Hepatocyte (in vitro differentiated cells): ENCODE measurements around the gene BCL2. TPM values are rescaled to one million over a fixed set of nuclear protein-coding genes. Genes with fewer than 3 reads are reported as not detected.

Experiments used
- DNase-seq: peaks from one replicate; pipeline ENCODE4 v3.0.0-alpha.2; 2016; ENCODE audit warnings: low spot score
- H2AFZ ChIP-seq: fragments of 200-600 bp; sonication (generic); 2 replicates; pipeline ENCODE4 v1.6.0; 2016; ENCODE audit warnings: antibody characterized with exemption, mild to moderate bottlenecking
- H3K27ac ChIP-seq: fragments of 200-600 bp; sonication (generic); 2 replicates; pipeline ENCODE4 v1.5.1; 2016; ENCODE audit warnings: mild to moderate bottlenecking
- H3K27me3 ChIP-seq: fragments of 200-600 bp; sonication (generic); 2 replicates; pipeline ENCODE4 v1.6.1; 2016
- H3K36me3 ChIP-seq: fragments of 200-600 bp; sonication (generic); replicated peaks from 2 replicates; pipeline ENCODE4 v1.5.1; 2016; ENCODE audit warnings: low read depth; ENCODE audit not compliant: insufficient read depth
- H3K4me1 ChIP-seq: fragments of 200-600 bp; sonication (generic); 2 replicates; pipeline ENCODE4 v1.5.1; 2016; ENCODE audit warnings: mild to moderate bottlenecking, moderate library complexity; ENCODE audit not compliant: insufficient read depth
- H3K4me2 ChIP-seq: fragments of 200-600 bp; sonication (generic); 2 replicates; pipeline ENCODE4 v1.6.0; 2016
- H3K4me3 ChIP-seq: fragments of 200-600 bp; sonication (generic); 2 replicates; pipeline ENCODE4 v1.5.1; 2016; ENCODE audit warnings: mild to moderate bottlenecking
- H3K79me2 ChIP-seq: fragments of 200-600 bp; sonication (generic); 2 replicates; pipeline ENCODE4 v1.6.0; 2017; ENCODE audit warnings: mild to moderate bottlenecking
- H3K9me2 ChIP-seq: fragments of 200-600 bp; sonication (generic); replicated peaks from 2 replicates; pipeline ENCODE4 v1.6.0; 2017; ENCODE audit warnings: mild to moderate bottlenecking; ENCODE audit not compliant: insufficient read depth
- H3K9me3 ChIP-seq: fragments of 200-600 bp; sonication (generic); 2 replicates; pipeline ENCODE4 v1.5.1; 2016; ENCODE audit warnings: low read depth, mild to moderate bottlenecking
- H4K20me1 ChIP-seq: fragments of 200-600 bp; sonication (generic); 2 replicates; pipeline ENCODE4 v1.6.0; 2016; ENCODE audit warnings: mild to moderate bottlenecking; ENCODE audit not compliant: insufficient read depth, poor library complexity, severe bottlenecking
- CTCF ChIP-seq: fragments of 200-600 bp; sonication (generic); IDR thresholded peaks from 2 replicates; pipeline ENCODE4 v1.5.1; 2016; ENCODE audit warnings: antibody characterized with exemption, mild to moderate bottlenecking; ENCODE audit not compliant: poor library complexity
- EZH2 ChIP-seq: fragments of 200-600 bp; sonication (generic); IDR thresholded peaks from 2 replicates; pipeline ENCODE4 v1.6.1; 2016; ENCODE audit warnings: antibody characterized with exemption, mild to moderate bottlenecking, borderline replicate concordance
- EZH2phosphoT487 ChIP-seq: fragments of 200-600 bp; sonication (generic); IDR thresholded peaks from one replicate; pipeline ENCODE4 v1.6.1; 2018; ENCODE audit warnings: antibody characterized with exemption, mild to moderate bottlenecking, low read depth, moderate library complexity; ENCODE audit not compliant: unreplicated experiment, severe bottlenecking
- WGBS: methylation state at CpG from one replicate; pipeline ENCODE4 v1.1.6; 2016; ENCODE audit warnings: low lambda C conversion rate; ENCODE audit errors: missing lambda C conversion rate; 5-methylcytosine and 5-hydroxymethylcytosine counted together
- polyA plus RNA-seq: library from polyadenylated mRNA; unstranded; fragments of >200 nt; fragmentation: Nextera tagmentation; extraction: Ambion mirVana; gene quantifications from 2 replicates; pipeline ENCODE4 v1.2.1, GENCODE V29; 2016
- total RNA-seq: library from RNA; depleted of rRNA; stranded (reverse); fragments of >200 nt; gene quantifications from 2 replicates; pipeline ENCODE4 v1.2.3, GENCODE V29; 2014

The BCL2 gene
- total and polyA plus RNA-seq, 2 experiments from 2014 or later: 1.0 to 11.4 TPM

DNA sequence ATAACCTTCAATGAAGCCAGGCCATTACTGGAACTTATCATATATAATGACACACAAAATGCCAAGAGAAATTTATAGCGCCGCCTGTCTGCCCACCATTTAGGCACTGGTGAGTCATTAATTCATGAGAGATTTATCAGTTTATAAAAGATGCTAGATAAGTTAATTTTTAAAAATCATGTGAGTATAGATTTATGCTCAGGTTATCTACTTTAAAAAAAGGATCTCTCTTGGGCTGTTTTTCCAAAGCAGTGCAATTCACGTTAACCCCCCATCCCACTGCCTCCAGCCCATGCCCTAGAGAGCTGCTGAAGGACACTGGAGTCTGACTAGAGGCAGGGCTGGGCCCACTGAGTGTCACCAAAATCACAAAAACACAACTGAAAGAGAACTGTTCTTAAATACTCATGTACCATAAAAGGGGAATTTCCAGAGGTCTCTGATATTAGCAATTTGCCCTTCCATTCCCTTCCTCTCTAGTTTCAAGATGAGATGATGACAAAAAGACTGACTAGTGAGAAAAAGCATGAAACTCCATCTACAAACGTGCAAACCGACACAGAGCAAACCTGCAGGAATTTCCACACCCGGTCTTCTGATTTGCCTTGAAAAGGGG is 160.8 kb downstream of the BCL2 start:
- Histone ChIP-seq H3K9me3 (no peaks in the 10 kb centered on the region), H3K79me2 (no peaks in the 10 kb centered on the region), H3K27me3 (no peaks in the 10 kb centered on the region), H3K36me3 (no peaks in the 10 kb centered on the region), H4K20me1 (no peaks in the 10 kb centered on the region), H3K4me2 (no peak overlapping the region), H3K4me3 (no peak overlapping the region), H3K27ac (no peak overlapping the region), H3K9me2 (no peaks in the 10 kb centered on the region), H2AFZ (no peak overlapping the region), H3K4me1 (peaks cover 28% of the 10 kb centered on the region)
- no peak for DNase-seq
- WGBS: 88% methylated on average over 6 of the region's 6 CpGs
- no peak for TF ChIP-seq CTCF
- no peak for TF ChIP-seq EZH2phosphoT487
- TF ChIP-seq EZH2: no peak

DNA sequence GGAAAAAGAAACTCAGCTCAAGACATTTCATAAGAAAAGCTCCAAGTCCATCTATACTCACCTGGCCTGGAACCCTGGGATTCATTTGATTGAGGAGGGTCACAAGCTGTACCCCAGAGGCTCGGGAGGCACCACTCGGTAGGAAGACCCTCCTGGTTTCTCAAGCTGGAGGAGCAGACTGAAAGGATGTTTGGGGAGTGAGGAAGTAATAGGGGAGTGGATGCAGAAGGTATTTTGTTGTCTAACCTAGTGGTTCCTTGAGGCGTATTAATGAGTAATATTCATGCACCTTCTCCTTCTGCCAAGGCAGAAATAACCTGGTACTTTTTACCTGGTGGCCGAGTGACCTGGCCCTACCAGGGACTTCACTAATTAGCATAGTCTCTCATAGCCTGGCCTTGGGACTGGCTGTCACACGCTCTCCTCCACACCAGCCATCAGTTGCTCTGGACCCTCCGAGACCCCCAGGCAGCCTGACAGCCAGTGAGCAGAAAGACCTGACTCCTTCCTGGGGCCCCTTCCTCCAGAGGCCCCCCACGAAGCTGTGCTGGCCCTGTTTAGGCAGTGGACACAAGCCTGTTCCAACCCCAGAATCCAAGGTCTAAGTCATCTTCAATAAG is 161.4 kb downstream of the BCL2 start:
- Histone ChIP-seq H3K36me3 (no peaks in the 10 kb centered on the region), H2AFZ (no peak overlapping the region), H3K9me3 (no peaks in the 10 kb centered on the region), H3K27me3 (no peaks in the 10 kb centered on the region), H3K79me2 (no peaks in the 10 kb centered on the region), H3K27ac (no peak overlapping the region), H3K4me1 (peaks cover 28% of the 10 kb centered on the region), H3K4me2 (no peak overlapping the region), H3K4me3 (no peak overlapping the region), H4K20me1 (no peaks in the 10 kb centered on the region), H3K9me2 (no peaks in the 10 kb centered on the region)
- WGBS: 75% methylated on average over 7 of the region's 7 CpGs
- DNase-seq: no peak
- TF ChIP-seq EZH2 (no peak), CTCF (no peak), EZH2phosphoT487 (no peak)

- 94% methylated on average over 15 of the region's 15 CpGs for WGBS
- Histone ChIP-seq H3K27me3 (no peaks in the 10 kb centered on the region), H3K4me1 (peaks cover 28% of the 10 kb centered on the region), H2AFZ (no peak overlapping the region), H4K20me1 (no peaks in the 10 kb centered on the region), H3K4me2 (no peak overlapping the region), H3K79me2 (no peaks in the 10 kb centered on the region), H3K36me3 (no peaks in the 10 kb centered on the region), H3K27ac (no peak overlapping the region), H3K9me3 (no peaks in the 10 kb centered on the region), H3K4me3 (no peak overlapping the region), H3K9me2 (no peaks in the 10 kb centered on the region)
- no peak for DNase-seq
- TF ChIP-seq EZH2phosphoT487 (no peak), EZH2 (no peak), CTCF (no peak)
These were observed 162.1 kb downstream of the BCL2 start for GRCh38 chr18:63157293-63158011.
